MCF 10A (cell line): Measurements from ENCODE around the gene FAM114A1. TPM values are rescaled to one million over a fixed set of nuclear protein-coding genes. Genes with fewer than 3 reads are reported as not detected.

Source experiments
- BruUV-seq: library from RNA; stranded (reverse); fragments of 400-500 nt; replicated peaks from 2 replicates; lab custom pipeline; 2021; lab: Mats Ljungman, UMichigan
- CTCF ChIA-PET: fragments of 300-600 bp; sonication (Branson Sonifier 250); formaldehyde crosslinking; extraction: SDS; loops from one replicate; lab custom pipeline; 2021; ENCODE audit warnings: antibody characterized with exemption, inconsistent platforms; lab: Yijun Ruan, JAX
- POLR2A ChIA-PET: fragments of 300-600, 350-650 bp; sonication (Branson Sonifier 250); formaldehyde crosslinking; extraction: SDS; loops from one replicate; lab custom pipeline; 2020; ENCODE audit warnings: antibody characterized with exemption, inconsistent platforms; lab: Yijun Ruan, JAX
- DNase-seq: peaks from one replicate; pipeline ENCODE4 v3.0.0-alpha.2; 2018; ENCODE audit not compliant: unreplicated experiment
- H3K27ac Mint-ChIP-seq: one replicate; pipeline ENCODE4 v1.8.0; 2022; ENCODE audit warnings: mild to moderate bottlenecking, low read depth, mixed read lengths; ENCODE audit not compliant: unreplicated experiment
- H3K27me3 Mint-ChIP-seq: one replicate; pipeline ENCODE4 v1.8.0; 2022; ENCODE audit warnings: mixed read lengths; ENCODE audit not compliant: insufficient read depth, unreplicated experiment
- H3K36me3 Mint-ChIP-seq: one replicate; pipeline ENCODE4 v1.8.0; 2022; ENCODE audit warnings: mild to moderate bottlenecking, moderate library complexity, mixed read lengths; ENCODE audit not compliant: insufficient read depth, unreplicated experiment
- H3K4me1 Mint-ChIP-seq: one replicate; pipeline ENCODE4 v1.8.0; 2022; ENCODE audit warnings: mixed read lengths; ENCODE audit not compliant: insufficient read depth, unreplicated experiment
- H3K4me3 Mint-ChIP-seq: one replicate; pipeline ENCODE4 v1.8.0; 2022; ENCODE audit warnings: mild to moderate bottlenecking, moderate library complexity, mixed read lengths; ENCODE audit not compliant: unreplicated experiment
- H3K9me3 Mint-ChIP-seq: one replicate; pipeline ENCODE4 v1.8.0; 2022; ENCODE audit warnings: mixed read lengths; ENCODE audit not compliant: unreplicated experiment
- CTCF ChIP-seq: fragments of 200-600 bp; IDR thresholded peaks from one replicate; pipeline ENCODE4 v1.8.0; 2022; ENCODE audit warnings: antibody characterized with exemption, mild to moderate bottlenecking; ENCODE audit not compliant: unreplicated experiment
- intact Hi-C: fragments of 100-400 bp; cut with micrococcal nuclease; formaldehyde crosslinking; loops from 2 replicates; pipeline ENCODE4 v1.14.1; 2022
- total RNA-seq: library from RNA; stranded (reverse); gene quantifications from 2 replicates; pipeline ENCODE4 v1.2.3, GENCODE V29; 2022

Gene FAM114A1
- total RNA-seq, 1 experiment from 2014 or later: 22.7 TPM

GRCh38 chr4:38829237-38829636, 38.4 kb upstream of the FAM114A1 start:
- intact Hi-C loops: no loop called here
- CTCF ChIA-PET: interaction anchor here (0.8 to 1.1 kb wide), 2 partner anchors 15 to 46 kb away, joined by 3 to 4 read pairs; no protein-coding TSS in a partner anchor
- POLR2A ChIA-PET: interaction anchor here (1.0 to 1.1 kb wide), 2 partner anchors 127 to 650 kb away, joined by 3 read pairs; no protein-coding TSS in a partner anchor
- Mint-ChIP-seq H3K27me3 (no peaks in the 10 kb centered on the region), H3K27ac (no peak overlapping the region), H3K4me1 (peaks cover 11% of the 10 kb centered on the region), H3K36me3 (peaks cover 12% of the 10 kb centered on the region), H3K9me3 (peaks cover 1% of the 10 kb centered on the region), H3K4me3 (no peak overlapping the region)
- BruUV-seq: no TSS peak
- TF ChIP-seq CTCF: no peak
- DNase-seq: no peak

DNA sequence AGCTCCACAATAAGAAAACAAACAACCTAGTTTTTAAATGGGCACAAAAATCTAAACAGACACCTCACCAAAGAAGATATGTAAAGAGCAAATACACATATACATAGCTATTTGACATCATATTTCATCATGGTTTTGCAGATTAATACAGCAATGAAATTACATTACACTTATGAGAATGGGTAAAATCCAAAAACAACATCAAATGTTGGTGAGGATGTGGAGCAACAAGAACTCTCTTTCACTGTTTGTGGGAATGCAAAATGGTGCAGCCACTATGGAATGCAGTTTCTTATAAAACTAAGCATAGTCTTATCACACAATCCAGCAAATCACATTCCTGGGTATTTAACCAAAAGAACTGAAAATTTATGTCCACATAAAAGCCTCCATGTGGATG, 36.0 kb upstream of the FAM114A1 start:
- ChIA-PET CTCF (interaction anchor here (0.6 to 1.0 kb wide), 3 partner anchors 9 to 769 kb away, joined by 3 read pairs; no protein-coding TSS in a partner anchor), POLR2A (interaction anchor here (0.6 kb wide), 1 partner anchor 787 kb away, joined by 3 read pairs; no protein-coding TSS in a partner anchor)
- intact Hi-C loops: no loop called here
- Mint-ChIP-seq H3K27ac (no peak overlapping the region), H3K36me3 (peaks cover 13% of the 10 kb centered on the region), H3K4me1 (peaks cover 11% of the 10 kb centered on the region), H3K9me3 (peaks cover 16% of the 10 kb centered on the region), H3K4me3 (no peak overlapping the region), H3K27me3 (no peaks in the 10 kb centered on the region)
- no peak for TF ChIP-seq CTCF
- no peak for DNase-seq
- no TSS peak for BruUV-seq

- no peaks in the 10 kb centered on the region for H3K27me3 Mint-ChIP-seq
- no peak overlapping the region for H3K4me3 Mint-ChIP-seq
- ChIA-PET POLR2A (no interaction called here), CTCF (interaction anchor here (0.7 to 1.0 kb wide), 2 partner anchors 48 to 769 kb away, joined by 3 read pairs; no protein-coding TSS in a partner anchor)
- H3K36me3 Mint-ChIP-seq: peaks cover 13% of the 10 kb centered on the region
- intact Hi-C loops: no loop called here
- peaks cover 11% of the 10 kb centered on the region for H3K4me1 Mint-ChIP-seq
- no peak for DNase-seq
- no TSS peak for BruUV-seq
- H3K9me3 Mint-ChIP-seq: peaks cover 16% of the 10 kb centered on the region
- no peak overlapping the region for H3K27ac Mint-ChIP-seq
- TF ChIP-seq CTCF: no peak
These were observed 35.4 kb upstream of the FAM114A1 start for GRCh38 chr4:38832206-38832605.

DNA sequence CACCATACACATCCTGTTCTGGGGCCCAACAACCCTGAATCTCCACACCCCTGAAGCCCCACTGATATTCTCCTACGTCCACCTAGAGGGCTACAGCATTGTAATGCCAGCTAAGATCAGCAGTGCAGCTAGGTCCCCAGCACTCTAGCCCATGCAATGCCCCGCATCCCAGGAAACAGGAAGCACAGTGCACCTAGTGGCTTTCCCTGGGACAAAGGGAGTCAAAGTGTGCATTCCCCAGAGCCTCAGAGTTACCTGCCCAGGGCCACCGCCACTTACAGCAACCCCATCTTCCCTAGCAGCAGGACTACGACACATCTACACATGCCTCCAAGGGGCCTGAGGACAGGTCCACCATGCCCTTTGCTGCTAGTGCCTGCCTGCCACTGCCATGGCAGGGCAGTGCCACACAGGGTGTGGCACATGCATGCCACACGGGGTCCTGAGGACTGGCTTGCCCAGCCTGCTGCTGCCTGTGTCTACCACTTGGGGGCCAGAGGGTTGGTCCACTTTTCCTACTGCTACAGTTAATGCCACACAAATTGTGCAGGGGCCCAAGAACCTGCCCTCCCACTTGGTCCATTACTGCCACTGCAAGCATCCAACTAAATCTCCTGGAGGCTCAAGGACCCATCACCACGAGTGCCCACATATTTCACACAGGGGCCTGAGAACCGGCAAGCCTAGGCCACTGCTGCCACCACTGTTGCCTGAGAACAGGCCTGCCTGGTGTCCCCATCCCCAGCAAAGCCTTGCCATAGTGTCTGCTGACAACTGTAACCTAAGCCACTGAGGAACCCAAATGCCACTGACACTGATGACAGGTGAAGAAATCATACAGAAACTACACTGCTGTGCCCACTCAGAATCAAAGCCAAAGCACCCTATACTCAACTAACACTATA, 34.7 kb upstream of the FAM114A1 start:
- Mint-ChIP-seq H3K27ac (no peak overlapping the region), H3K9me3 (peaks cover 16% of the 10 kb centered on the region), H3K36me3 (peaks cover 11% of the 10 kb centered on the region), H3K27me3 (no peaks in the 10 kb centered on the region), H3K4me3 (no peak overlapping the region), H3K4me1 (peaks cover 17% of the 10 kb centered on the region)
- BruUV-seq: no TSS peak
- no peak for TF ChIP-seq CTCF
- intact Hi-C loops: no loop called here
- DNase-seq: no peak
- ChIA-PET CTCF (interaction anchor here (1.0 kb wide), 1 partner anchor 49 kb away, joined by 3 read pairs; no protein-coding TSS in a partner anchor), POLR2A (interaction anchor here (1.4 kb wide), 1 partner anchor 27 kb away, joined by 7 read pairs; the partner anchor contains the start of gene TLR1)
